GM18505 (cell line): ENCODE data around the gene PRDM16.

Source experiments
- ATAC-seq: cut with Tn5 transposase; IDR thresholded peaks from one replicate; pipeline ENCODE4 v1.9.1; 2021; ENCODE audit not compliant: unreplicated experiment
- POLR2A ChIP-seq: IDR thresholded peaks from 4 replicates; pipeline ENCODE4 v1.6.1; 2011; ENCODE audit warnings: borderline replicate concordance; ENCODE audit not compliant: insufficient read depth, insufficient read length; ENCODE audit errors: extremely low read depth

The PRDM16 gene

DNA sequence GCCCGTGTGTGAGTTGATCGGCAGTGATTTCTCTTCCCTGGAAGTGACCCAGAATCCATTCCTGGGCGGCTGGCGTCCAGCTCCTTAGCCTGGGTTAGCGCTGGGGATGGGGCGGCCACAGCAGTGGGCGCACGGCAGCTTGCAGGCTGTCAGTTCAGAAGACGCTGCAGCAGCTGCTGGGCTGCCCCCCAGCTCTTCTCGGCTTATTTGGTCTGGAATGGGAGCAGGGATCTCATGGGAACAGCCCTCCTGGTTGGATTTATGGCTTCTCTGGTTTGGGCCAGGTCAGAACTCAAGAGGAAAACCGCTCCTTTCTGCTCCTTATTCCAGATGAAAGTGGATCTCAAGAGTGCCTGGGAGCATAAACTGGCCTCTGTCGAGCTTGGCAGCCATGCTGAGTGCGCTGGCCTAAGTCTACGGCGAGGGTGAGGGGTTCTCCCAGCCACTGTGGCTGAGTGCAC is 148.2 kb downstream of the PRDM16 start:
- no peak for ATAC-seq
- no peak for TF ChIP-seq POLR2A

DNA sequence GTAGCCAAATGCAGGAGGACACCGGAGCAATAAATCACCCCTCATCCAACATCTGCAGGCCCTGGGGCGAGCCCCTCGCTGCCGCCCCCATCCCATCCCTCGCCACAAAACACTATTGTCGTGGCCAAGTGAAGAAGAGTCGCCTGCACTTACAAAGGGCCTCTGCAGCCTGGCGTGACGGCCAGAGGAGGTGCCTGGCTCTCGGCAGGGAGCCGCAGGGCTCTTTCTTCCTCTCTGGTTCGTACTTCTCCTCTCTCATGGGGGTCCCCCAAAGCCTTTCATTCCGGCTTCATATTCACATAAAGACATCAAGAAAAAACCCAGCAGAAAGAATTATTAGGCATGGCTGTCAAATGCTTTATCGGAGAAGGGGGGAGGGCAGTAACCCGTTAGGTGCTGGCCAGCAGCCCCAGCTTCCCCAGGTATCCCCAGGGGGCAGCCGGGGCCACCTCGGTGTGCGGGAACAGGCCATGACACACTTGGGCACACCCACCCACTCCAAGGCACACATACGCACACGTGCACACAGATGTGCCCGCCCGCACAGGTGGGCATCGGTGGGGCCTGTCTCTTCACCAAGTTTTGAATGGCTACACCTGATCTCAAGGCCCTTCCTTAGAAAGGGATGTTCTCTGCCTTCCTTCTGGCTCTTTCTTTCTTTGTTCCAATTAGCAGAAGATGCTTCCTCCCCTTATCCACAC is 149.1 kb downstream of the PRDM16 start:
- no peak for TF ChIP-seq POLR2A
- no peak for ATAC-seq

DNA sequence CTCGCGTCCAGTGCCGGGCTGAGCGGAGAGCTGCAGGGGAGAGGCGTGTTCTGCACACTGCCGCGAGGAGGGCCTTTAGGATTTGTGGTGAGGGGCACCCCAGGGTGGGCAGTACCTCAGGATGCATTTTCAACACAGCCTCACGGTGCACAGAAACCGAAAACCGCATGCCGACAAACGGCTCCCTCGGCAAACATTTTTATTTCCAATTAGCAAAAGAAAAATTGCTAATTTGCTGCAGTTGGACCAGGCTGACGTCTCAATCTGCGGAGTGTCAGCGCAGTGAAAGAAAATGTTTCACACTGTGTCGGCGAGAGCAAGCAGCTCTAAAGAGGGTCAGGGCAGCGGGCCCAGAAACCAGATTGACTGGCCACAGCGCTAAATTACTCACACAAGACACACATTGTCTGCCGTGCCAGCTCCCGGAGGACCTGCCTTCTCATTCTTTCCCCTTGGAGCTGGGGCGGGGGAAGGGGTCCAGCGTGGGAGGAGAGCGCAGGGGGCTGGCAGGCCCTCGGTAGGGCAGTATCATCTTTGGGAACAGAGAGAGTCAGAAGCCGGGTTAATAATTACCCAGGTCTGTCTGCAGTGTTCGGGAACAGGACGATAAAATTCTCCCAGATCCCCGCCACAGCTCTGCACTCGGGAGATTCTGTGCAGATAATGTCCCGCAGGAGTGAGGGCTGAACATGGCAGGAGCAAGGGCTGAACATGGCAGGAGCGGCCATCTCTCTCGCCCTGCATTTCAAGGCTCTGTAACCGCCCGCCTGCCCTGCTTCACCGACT is 150.2 kb downstream of the PRDM16 start:
- TF ChIP-seq POLR2A = no peak
- ATAC-seq = no peak

DNA sequence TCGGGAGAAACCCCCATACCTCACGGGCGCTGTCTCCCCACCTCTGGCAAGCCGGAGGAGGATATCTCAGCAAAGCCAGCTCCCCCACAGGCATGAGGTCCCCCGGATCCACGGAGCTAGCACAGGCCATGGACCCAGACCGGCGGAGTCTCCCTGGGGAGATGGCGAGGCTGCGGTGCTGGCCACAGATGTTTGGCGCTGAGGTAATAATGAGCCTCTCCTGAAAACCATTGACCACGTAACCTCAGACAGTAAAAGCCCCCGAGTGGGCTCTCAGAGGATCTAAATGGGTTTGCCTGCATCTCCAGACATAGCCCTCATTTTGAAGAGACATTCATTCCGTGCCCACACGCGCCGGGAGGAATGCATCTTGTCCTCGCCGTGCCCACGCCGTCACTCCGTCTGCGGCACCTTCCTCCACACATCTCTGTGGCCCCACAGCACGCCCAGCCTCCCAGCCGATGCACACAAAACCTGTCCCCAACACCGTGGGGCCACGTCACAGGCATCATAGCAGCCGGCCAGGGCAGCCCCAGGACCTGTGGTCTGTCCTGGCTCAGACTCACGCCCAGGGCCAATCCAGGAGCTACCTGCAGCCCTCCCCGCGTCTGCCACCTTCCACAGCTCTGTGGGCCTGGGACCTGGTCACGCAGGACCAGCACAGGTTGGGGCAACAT is 150.9 kb downstream of the PRDM16 start:
- no peak for ATAC-seq

DNA sequence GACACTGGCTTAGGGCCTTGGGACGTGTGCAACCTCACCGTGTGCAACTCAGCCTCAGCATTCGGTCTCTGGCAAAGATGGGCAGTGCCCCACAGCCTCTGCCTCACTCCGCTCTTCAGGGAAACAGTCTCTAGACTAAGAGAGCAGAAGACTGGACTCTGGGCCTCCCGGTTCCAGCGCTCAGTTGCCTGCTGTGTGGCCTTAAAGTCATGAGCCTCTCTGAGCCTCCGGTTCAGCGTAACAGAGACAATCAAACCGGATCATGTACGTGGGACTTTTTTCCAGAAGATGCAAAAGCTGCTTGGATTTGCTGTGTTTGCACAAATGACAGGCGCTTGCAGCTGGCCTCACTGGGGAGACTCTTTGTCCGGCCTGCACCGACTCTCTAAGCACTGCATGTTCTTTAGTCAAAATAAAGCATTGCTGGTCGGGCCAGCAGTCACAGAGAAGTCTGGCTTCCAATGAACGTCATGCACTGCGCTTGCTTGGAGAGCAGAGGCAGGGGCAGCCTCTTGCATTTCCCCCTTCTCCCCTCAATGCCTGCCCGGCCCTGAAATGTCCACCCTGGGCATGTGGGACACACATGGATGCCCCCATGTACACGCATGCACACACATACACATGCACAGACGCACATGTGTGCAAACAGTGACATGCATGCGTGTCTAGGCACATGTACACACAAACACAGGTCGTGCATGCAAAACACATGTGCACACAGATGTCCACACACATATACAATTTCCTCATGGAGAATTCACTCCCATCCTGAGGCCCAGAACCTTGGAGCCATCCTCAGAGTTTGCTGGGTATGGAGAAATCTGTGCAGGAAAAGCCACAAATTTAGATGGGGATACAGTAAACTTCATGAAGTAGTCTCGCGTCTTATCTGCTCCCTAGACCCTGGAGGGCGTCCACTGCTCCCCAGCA is 152.4 kb downstream of the PRDM16 start:
- no peak for TF ChIP-seq POLR2A
- no peak for ATAC-seq

More for the DNA sequence above, 150.9 kb downstream of the PRDM16 start:
- TF ChIP-seq POLR2A = no peak

DNA sequence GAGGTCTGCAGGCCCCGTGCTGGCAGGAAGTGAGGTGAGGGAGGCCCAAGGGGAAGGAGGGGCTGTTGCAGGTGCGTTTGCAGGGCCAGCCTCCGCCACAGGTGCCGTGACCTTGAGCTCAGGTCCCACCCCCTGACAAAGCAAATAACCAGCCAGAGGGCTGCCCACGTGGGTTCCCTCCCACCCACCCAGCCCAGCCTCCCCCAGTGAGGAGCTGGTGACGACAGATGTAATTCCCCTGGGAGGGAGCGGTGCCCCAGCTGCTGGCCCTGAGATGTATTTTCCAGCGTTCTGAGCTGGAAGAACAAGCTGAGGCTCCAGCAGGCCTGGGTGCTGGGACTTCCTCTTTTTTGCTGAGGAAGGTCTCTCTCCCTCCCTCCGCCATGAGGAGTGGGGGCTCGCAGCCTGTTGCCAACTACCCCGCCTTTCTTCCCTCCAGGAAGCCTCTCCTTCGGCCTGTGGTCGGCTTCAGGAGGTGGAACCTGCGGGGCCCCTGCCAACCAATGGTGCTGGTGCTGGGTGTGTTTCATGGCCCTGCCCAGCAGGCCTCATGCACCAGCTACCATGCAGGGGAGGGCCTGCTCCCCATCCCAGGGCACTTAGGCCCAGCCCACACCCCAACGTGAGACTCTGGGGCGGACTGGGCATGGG is 153.2 kb downstream of the PRDM16 start:
- TF ChIP-seq POLR2A = no peak
- no peak for ATAC-seq

DNA sequence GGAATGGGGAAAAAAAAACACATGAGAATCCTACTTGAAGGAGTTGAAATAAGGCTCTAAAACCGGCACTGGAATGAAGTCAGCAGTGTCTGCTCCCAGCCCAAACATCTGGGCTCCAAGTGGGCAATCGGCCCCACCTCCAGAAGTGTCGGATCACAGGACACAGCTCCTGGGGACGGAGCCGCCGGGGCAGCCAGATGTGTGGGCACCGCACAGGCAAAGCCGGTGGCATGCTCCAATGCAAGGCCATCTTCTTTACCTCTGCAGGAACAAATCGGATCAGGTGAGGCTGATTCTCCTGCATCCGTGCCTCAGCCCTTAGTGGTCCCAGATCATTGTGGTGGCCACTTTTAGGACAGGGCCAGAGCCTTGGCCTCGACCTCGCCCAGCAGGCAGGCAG is 156.7 kb downstream of the PRDM16 start:
- no peak for TF ChIP-seq POLR2A
- ATAC-seq = no peak

DNA sequence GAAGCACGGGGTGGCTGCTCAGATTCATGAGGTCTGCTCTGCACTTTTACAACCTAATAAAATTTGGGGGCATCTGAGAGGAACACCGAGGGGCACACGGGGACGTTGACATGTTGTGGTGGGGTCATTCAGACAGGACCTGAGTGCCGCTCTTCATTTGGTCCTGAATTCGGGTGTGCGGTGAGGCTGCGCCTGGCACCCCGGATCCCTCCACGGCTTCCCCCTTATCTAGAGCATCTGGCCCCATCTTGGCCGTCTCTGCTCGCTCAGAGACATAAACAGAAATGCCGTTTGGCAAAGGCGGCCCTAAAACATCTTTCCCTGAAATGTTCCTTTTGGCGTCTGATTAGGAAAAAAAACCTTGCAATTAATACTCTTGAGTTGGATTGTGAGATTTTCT is 157.2 kb downstream of the PRDM16 start:
- no peak for TF ChIP-seq POLR2A
- no peak for ATAC-seq

DNA sequence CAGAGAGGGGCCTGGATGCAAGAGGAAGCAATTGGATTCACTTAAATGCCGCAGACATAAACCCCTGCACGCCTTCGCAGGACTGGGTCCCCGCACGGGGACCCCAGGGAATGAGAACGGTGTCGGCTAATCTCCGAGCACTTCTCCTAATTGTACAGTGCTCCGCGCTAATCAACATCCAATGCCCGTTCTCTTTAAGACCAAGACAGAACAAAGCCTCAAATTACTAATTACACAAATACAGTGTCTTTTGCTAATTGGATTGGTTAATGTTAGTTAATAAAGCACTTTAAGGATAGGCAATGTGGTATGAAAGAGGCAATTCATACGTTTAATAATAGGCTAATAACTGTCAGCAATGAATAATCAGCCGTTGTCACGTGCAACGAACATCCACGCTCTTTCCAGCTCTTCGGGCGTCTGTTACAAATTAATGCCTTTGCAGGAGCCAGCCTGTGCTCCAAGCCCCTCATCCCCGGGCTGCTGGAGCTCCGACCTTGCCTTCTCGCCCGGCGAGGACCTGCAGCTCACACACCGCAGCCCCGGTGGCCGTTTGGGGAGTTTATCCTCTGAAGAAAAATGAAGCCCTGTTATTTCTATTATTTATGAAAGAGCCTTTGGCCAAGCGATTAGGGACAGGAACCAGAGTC is 157.8 kb downstream of the PRDM16 start:
- TF ChIP-seq POLR2A = no peak
- no peak for ATAC-seq

DNA sequence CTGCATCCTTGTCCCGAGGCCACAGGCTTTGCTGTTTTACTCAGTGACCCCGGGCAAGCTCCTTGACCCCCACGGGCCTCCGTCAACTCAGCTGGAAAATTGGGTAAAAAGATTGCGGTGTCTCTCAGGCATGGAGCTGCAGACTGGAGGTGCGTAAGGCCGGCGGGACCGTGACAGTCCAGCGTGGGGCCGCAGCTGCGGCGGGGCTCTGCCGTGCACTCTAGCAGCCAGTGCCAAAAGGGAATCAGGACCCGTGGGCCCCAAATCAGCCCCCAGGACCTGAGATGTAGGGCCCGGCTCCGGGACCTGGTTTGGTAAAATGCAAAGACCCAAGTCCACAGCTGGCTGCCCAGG is 158.3 kb downstream of the PRDM16 start:
- TF ChIP-seq POLR2A = no peak
- no peak for ATAC-seq

DNA sequence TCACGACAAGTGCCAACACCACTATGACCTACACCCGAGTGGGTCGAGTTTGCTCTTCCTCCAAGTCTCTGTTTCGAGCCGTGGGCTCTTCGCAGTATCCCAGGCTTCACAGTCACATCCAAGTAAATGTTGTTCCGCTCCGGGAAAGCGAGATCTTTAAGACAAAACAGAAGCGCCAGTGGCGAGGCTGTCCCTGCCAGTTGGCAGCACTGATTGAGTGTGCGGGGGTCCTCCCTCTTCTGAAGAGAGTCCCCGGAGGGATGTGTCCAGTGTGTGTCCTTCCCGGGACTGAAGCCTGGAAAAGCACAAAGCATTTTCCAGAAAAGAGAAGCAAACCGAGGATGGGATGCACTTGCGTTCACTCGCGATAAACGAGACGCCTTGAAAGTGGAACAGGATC is 158.9 kb downstream of the PRDM16 start:
- ATAC-seq = no peak
- TF ChIP-seq POLR2A = no peak
